Retina (tissue), 1 donor: ENCODE results near the gene TLX1.

Experiments used
- DNase-seq: peaks from one replicate; pipeline ENCODE4 v3.0.0-alpha.2; 2016

The TLX1 gene

GRCh38 chr10:101130984-101131961, at the start of gene TLX1:
Gene TLX1 (plus strand): TSS chr10:101131300. CDS start chr10:101131542, 242 bp downstream.
- peak; percentile 81 for DNase-seq

DNA sequence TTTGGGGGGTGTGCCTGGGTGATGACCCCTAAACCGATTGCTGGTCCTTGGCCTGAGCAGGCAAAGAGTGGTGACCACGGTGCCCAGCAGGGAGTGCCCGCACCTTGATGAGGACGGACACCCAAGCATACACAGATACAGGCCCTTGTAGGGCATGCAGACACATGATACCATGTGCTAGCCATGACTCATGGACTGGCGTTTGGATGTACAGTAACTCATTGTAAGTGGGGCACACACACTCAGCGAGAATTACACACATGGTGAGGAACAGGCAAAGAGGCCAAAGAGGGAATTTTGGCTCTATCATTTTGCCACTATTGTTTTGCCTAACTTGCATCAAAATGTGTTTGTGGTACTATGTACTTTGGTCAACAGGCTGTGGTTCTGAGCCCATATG, 45.3 kb upstream of the TLX1 start:
- DNase-seq = no peak

- DNase-seq = no peak
Measured at GRCh38 chr10:101087376-101087775, 43.7 kb upstream of the TLX1 start.

DNA sequence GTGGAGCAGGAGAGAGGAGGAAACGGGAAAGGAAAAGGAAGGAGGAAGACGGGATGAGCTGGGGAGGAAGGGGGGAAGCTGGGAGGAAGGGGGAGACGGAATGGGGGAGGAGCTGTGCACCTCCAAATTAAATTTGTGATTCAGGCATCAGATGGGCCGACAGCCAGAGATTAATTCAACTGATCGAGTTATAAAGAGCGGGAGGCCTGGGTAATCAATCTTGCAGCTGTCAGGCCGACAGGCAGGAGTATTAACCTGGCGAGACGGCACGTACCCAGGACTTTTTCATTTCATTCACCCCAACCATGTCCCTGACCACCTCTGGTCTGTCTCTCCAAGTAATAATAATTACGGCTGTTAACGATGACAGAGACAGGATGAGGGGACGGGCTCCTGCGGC, 43.1 kb upstream of the TLX1 start:
- no peak for DNase-seq

- no peak for DNase-seq
Measured at GRCh38 chr10:101089520-101090299, 41.4 kb upstream of the TLX1 start.

- DNase-seq = no peak
Measured at GRCh38 chr10:101090597-101090996, 40.5 kb upstream of the TLX1 start.

- DNase-seq = no peak
Measured at GRCh38 chr10:101091546-101092290, 39.4 kb upstream of the TLX1 start.

DNA sequence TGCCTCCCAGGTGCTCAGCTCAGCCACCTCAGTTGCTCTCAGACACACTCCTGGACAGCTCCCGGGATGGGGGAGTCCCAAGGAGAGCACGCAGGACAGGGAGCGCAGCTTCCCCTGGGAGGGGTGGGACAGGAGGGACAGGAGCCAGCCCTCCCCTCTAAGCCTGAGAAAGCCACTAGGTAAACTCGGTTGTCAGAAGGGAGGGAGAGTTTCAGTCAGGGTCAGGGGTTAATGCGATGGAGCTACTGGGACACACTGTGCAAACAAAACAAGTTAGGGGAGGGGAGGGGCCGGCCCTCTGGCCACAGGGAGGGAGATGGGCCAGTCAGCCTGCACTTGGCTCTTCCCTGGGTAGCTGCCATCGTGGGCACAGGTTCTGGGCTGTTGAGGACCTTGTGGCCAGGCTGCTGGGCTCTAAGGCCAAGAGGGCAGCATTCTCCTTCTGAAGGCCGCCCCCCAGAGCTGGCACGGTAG, 38.2 kb upstream of the TLX1 start:
- DNase-seq = no peak

- DNase-seq = peak; percentile 48
Measured at GRCh38 chr10:101094121-101094879, 36.8 kb upstream of the TLX1 start.

DNA sequence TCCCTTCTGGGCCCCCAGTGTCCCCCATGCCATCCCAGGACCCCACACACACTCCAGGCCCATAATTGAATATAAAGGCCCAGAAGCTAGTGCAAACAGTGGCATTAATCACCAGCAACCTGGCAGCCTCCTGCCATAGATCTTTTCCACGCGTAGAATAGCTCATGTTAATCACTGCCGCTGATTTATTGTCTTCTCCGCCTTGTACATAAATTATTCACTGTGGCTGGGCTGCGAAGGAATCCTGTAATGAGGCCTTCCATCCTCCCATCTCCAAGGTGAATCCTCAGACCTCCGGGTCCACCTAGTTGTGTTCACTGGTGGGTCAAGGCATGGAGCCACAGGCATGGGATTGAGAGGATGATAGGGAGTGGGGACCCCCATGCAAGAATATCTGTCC, 36.1 kb upstream of the TLX1 start:
- no peak for DNase-seq

DNA sequence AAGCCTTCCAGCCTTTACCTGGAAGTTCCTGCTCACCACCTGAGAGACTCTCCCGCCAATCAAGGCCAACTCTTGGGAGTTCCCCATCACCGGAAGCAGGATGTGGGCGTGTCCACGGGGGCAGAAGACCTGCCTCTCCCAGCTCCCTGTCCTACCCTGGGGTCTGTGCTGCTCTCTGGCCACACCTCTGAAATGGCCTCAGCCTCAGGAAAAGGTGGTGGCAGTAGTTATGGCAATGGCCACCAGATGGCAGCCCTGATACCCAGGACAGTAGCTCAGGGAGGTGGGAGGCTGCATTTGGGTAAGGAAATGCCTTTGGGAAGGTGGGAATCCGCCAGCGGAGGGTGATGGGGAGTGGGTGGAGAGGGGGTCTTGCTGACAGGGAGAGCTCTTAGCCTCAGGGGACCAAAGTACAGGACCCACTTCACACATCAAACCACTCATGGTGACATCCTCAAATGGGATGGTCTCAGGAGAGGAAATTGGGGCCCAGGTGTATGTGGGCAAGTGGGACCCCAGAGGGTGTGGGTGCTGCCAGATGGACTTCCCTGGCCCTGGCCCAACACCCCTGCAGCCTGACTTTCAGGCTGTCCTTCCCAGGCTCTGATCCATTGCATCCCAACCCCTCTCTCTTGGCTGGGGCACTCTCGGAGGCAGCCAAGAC, 35.4 kb upstream of the TLX1 start:
- DNase-seq = peak; percentile 80

DNA sequence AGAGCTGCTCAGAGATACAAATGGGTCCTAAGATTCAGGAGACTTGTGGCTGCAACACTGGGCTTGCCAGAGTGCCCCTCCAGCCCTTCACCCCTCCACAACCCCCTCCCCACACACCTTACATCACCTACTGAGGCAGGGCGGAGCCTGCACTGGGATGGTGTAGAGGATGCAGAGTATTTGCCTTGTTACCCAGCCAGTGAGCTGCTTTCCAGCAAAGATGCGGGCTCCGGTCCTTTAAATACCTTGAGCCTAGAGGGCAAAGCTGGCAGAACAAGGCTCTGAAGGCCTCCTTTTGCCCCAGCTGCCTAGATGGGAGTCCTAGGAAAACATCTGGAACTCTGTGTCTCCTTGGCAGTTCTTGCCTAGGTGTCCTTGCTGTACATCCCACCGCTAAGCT, 34.7 kb upstream of the TLX1 start:
- DNase-seq = no peak

- no peak for DNase-seq
Measured at GRCh38 chr10:101097881-101098280, 33.2 kb upstream of the TLX1 start.

- DNase-seq = no peak
Measured at GRCh38 chr10:101099901-101100300, 31.2 kb upstream of the TLX1 start.

- DNase-seq = no peak
Measured at GRCh38 chr10:101101372-101101881, 29.7 kb upstream of the TLX1 start.

GRCh38 chr10:101103430-101103829, 27.7 kb upstream of the TLX1 start:
- no peak for DNase-seq

DNA sequence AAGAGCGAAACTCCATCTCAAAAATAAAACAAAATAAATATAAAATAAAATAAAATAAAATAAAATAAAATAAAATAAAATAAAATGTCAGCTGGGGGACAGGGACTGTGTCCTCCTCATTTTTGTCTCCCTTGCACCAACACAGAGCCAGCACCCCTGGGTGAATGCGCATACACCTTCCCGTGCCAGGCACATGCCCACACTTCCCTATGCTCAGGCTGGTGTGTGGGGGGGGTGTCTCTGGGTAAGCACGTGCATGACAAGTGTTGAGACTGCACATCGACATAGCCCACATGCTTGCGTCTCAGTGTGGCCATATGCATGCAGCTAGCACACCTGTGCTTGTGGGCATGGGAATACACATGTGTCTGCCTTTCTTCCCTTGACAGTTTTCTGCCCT, 24.7 kb upstream of the TLX1 start:
- DNase-seq = no peak

- no peak for DNase-seq
Measured at GRCh38 chr10:101107771-101108170, 23.3 kb upstream of the TLX1 start.

- DNase-seq = no peak
Measured at GRCh38 chr10:101110856-101111523, 20.1 kb upstream of the TLX1 start.

DNA sequence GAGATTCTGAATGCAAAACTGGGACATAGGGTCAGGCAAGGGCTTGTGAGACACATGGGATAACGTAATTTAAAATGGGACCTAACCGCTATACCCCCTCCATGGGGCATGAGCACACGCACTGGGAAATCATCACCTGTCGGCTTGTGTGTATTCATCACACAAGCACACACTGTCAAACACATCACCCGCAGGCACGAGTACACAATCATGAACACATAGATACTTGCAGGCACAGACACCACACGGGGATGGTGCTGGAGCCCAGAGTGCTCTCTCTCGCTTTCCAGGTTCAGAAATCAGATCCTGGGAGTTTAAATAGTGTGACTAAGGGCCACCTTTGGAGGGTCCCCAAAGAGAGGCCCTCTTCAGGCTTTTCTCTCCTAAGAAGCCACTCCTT, 19.6 kb upstream of the TLX1 start:
- no peak for DNase-seq
